Panc1 (cell line): Measurements from ENCODE around the gene CCDC54.

Experiments
- POLR2AphosphoS5 ChIP-seq: IDR thresholded peaks from 2 replicates; pipeline ENCODE4 v1.6.1; 2012; ENCODE audit warnings: mild to moderate bottlenecking, low read depth, low read length, moderate library complexity
- TF ChIP-seq, protein P1 (sequence below): fragments of 450-650 bp; IDR thresholded peaks from 2 replicates; pipeline ENCODE4 v1.5.1; 2017; ENCODE audit warnings: mild to moderate bottlenecking

DNA sequence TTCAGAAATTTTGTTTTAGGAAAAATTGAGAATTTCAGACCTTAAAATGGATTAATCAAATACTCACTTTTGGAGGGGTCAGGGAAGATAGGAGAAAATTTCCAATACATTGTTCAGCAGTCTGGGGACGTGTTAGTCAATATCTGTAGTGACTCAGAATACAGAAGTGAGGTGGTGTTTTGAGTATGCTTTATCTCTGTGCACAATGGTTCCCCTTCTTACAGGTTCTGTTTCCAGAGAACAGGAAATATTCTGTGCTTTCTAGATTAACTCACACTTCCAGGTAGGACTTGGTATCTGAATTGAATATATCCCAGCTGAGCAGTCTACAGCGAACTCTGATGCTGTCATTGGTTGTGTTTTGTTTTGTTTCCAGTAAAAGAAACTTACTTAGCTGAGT lies 30.7 kb upstream of the CCDC54 start:
- TF ChIP-seq, protein P1, sequence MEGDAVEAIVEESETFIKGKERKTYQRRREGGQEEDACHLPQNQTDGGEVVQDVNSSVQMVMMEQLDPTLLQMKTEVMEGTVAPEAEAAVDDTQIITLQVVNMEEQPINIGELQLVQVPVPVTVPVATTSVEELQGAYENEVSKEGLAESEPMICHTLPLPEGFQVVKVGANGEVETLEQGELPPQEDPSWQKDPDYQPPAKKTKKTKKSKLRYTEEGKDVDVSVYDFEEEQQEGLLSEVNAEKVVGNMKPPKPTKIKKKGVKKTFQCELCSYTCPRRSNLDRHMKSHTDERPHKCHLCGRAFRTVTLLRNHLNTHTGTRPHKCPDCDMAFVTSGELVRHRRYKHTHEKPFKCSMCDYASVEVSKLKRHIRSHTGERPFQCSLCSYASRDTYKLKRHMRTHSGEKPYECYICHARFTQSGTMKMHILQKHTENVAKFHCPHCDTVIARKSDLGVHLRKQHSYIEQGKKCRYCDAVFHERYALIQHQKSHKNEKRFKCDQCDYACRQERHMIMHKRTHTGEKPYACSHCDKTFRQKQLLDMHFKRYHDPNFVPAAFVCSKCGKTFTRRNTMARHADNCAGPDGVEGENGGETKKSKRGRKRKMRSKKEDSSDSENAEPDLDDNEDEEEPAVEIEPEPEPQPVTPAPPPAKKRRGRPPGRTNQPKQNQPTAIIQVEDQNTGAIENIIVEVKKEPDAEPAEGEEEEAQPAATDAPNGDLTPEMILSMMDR: no peak
- TF ChIP-seq POLR2AphosphoS5: no peak
